HG03097 (cell line): ENCODE results near the gene CPE.
"Not testable (repeated sequence)": the region's sequence is repeated elsewhere in the genome, so short reads cannot be mapped to it uniquely, and the experiment has no call there.

Experiments used
- ATAC-seq: cut with Tn5 transposase; IDR thresholded peaks from one replicate; pipeline ENCODE4 v1.9.1; 2021; ENCODE audit not compliant: unreplicated experiment, low FRiP score

Gene CPE

GRCh38 chr4:165403048-165403447 lies 24.2 kb downstream of the CPE start:
- no peak for ATAC-seq

- ATAC-seq, result no peak
Observed at GRCh38 chr4:165403637-165404036, 24.8 kb downstream of the CPE start.

- no peak for ATAC-seq
Observed at GRCh38 chr4:165404080-165404479, 25.3 kb downstream of the CPE start.

- ATAC-seq, result no peak
Observed at GRCh38 chr4:165404696-165405095, 25.9 kb downstream of the CPE start.

- ATAC-seq, result no peak
Observed at GRCh38 chr4:165410214-165410613, 31.4 kb downstream of the CPE start.

- ATAC-seq, result no peak
Observed at GRCh38 chr4:165415910-165416309, 37.1 kb downstream of the CPE start.

GRCh38 chr4:165418073-165418472 lies 39.3 kb downstream of the CPE start:
- ATAC-seq, result no peak

- no peak for ATAC-seq
Observed at GRCh38 chr4:165425629-165426028, 46.8 kb downstream of the CPE start.

- no peak for ATAC-seq
Observed at GRCh38 chr4:165426331-165426730, 47.5 kb downstream of the CPE start.

GRCh38 chr4:165426823-165427222 lies 48.0 kb downstream of the CPE start:
- ATAC-seq, result no peak

GRCh38 chr4:165428957-165429356 lies 50.1 kb downstream of the CPE start:
- ATAC-seq, result no peak

- no peak for ATAC-seq
Observed at GRCh38 chr4:165433529-165433928, 54.7 kb downstream of the CPE start.

- no peak for ATAC-seq
Observed at GRCh38 chr4:165437691-165438090, 58.9 kb downstream of the CPE start.

- no peak for ATAC-seq
Observed at GRCh38 chr4:165439344-165439743, 60.5 kb downstream of the CPE start.

- no peak for ATAC-seq
Observed at GRCh38 chr4:165439981-165440380, 61.2 kb downstream of the CPE start.

GRCh38 chr4:165440415-165441158 lies 61.8 kb downstream of the CPE start:
- no peak for ATAC-seq

- ATAC-seq, result no peak
Observed at GRCh38 chr4:165443276-165443675, 64.5 kb downstream of the CPE start.

GRCh38 chr4:165448700-165449099 lies 69.9 kb downstream of the CPE start:
- no peak for ATAC-seq

- no peak for ATAC-seq
Observed at GRCh38 chr4:165449333-165449732, 70.5 kb downstream of the CPE start.

GRCh38 chr4:165450871-165451270 lies 72.1 kb downstream of the CPE start:
- no peak for ATAC-seq

- not testable (repeated sequence) for ATAC-seq
Observed at GRCh38 chr4:165453140-165453539, 74.3 kb downstream of the CPE start.

- ATAC-seq, result no peak
Observed at GRCh38 chr4:165454426-165454825, 75.6 kb downstream of the CPE start.

- ATAC-seq, result no peak
Observed at GRCh38 chr4:165457793-165458192, 79.0 kb downstream of the CPE start.
